DND-41 (cell line): ENCODE measurements around the gene BEX3.

Source experiments
- CTCF ChIP-seq: IDR thresholded peaks from 2 replicates; pipeline ENCODE4 v1.5.1; 2012; ENCODE audit warnings: borderline replicate concordance, low read length, moderate library complexity, mild to moderate bottlenecking; ENCODE audit not compliant: poor library complexity, severe bottlenecking; ENCODE audit errors: extremely low read depth
- EZH2 ChIP-seq: IDR thresholded peaks from 3 replicates; pipeline ENCODE4 v1.6.1; 2012; ENCODE audit warnings: borderline replicate concordance, low read depth, mild to moderate bottlenecking, moderate library complexity, low read length, inconsistent platforms; ENCODE audit not compliant: severe bottlenecking

GRCh38 chrX:103386332-103386731 is 10.0 kb downstream of the BEX3 start:
- TF ChIP-seq EZH2 (no peak), CTCF (no peak)
